Inflammatory macrophage treated with lipopolysaccharide for 1 hour (primary cell): Measurements from ENCODE around the gene GNG4.

Experiments used
- DNase-seq, 2 donors: peaks; one replicate each; pipeline ENCODE4 v3.0.0-alpha.2; 2020 to 2022

The GNG4 gene

GRCh38 chr1:235649368-235650163 lies at the start of gene GNG4:
TSS of gene GNG4 (minus strand) at chr1:235649784. CDS start at chr1:235583838, 65,946 bp downstream.
- DNase-seq, result no peak

GRCh38 chr1:235697508-235697907 lies 47.9 kb upstream of the GNG4 start:
- no peak for DNase-seq

DNA sequence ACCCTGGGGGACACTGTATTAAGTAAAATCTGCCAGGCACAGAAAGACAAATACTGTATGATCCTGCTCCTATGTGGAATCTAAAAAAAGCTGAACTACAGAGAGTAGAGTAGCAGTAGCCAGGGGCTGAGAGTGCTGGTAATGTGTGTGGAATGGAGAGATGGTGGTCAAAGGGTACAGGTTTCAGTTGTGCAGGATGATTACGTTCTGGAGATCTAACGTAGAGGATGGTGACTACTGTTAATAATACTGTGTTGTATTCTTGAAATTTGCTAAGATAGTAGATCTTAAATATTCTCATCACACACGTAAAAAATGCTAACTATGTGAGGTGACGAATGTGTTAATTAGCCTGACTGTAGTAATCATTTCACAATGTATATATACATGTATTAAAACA lies 39.8 kb upstream of the GNG4 start:
- DNase-seq, result no peak

GRCh38 chr1:235688096-235688495 lies 38.5 kb upstream of the GNG4 start:
- no peak for DNase-seq

- DNase-seq, result no peak
Measured at GRCh38 chr1:235683653-235684052, 34.1 kb upstream of the GNG4 start.

GRCh38 chr1:235682216-235682615 lies 32.6 kb upstream of the GNG4 start:
- DNase-seq, result no peak

GRCh38 chr1:235679644-235680043 lies 30.1 kb upstream of the GNG4 start:
- peak; percentile 3 to 38 for DNase-seq

GRCh38 chr1:235679005-235679404 lies 29.4 kb upstream of the GNG4 start:
- no peak for DNase-seq

DNA sequence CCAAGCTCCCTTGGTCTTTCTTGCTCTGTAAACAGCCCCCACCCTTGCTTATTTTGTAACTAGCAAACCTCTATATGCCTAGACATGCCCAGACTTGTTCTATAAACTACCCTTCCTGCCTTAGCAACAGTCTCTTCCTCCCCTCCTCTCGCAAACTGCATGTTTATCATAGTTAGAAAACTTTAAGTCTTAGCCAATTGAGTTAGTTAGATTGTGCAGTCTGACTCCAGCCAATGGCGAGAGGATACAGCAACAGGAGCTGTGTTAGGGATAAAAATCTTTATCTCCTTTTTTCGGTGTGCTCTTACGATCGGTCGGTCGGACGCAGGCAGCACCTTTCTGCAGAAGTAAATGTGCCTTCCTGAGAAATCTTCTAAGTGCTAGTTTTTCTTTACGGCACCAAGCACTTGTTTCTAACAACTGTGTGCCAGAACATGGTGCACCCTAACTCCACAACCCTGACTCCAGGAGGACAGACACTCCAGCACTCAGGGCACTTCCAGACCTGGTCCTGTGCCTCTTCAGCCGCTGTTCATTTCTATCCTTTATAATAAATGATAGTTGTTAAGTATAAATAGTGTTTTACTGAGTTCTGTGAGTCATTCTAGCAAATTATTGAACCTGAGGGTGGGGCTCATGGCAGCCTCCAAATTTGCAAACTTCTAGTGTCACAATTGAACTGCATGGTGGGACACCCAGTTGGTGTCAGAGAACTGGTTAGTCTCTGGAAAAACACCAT lies 25.7 kb upstream of the GNG4 start:
- no peak for DNase-seq

DNA sequence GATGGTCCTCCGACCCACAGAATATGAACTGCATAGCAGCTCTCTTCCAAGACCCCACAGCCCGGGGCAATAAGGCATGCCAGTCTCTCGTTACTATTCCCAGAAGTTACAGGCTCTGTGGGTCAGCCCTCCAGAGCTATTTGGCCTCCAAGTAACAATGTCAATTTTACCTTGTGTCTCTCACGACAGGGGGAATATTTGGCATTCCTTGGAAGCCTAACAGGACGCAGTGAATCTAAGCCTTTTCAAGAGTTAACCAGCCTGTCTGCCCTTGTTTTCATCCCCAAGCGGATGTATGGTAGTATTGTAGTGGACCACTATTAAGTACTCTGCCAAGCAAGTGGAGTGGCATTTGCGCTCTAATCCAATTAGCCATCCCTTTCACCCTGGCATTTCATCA lies 24.4 kb upstream of the GNG4 start:
- DNase-seq, result no peak

DNA sequence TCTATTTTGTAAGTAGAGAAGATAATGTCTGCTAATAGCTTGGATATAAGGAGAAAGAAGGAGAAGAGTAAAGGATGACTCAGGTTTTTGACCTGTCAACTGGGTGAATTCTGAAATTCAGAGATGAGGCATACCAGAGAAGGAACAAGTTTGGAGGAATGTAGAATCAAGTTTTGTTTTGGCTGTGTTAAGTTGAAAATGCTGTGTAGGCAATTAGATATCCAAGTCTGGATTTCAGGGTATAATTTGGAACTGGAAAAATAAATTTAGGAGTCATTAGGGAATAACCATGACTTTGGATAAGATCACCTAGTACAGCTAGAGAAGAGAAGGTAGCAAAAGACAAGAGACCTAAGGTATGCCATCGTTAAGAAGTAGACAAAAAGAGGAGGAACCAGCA lies 22.4 kb upstream of the GNG4 start:
- no peak for DNase-seq

DNA sequence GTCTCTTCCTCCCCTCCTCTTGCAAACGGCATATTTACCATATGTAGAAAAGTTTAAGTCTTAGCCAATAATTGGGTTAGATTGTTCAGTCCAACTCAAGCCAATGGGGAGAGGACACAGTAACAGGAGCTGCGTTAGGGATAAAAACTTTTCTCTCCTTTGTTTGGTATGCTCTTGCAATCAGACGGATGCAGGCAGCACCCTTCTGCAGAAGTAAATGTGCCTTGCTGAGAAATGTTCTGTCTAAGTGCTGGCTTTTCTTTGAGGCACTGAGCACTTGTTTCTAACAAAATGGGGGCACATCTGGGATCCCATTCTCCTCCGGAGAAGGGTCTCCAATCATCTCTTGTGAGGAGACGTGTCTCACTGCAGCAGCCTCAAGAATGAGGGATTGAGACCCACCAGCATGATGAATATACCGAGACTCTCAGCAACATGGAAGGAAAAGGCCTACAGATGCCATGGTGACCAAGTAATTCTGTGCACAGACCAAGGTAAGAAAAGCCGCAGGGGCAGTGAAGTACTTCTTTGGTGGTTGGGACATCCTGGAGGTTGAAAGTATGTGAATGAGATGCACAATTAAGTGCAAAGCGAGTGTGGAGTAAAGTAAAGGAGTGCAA lies 20.7 kb upstream of the GNG4 start:
- no peak for DNase-seq

DNA sequence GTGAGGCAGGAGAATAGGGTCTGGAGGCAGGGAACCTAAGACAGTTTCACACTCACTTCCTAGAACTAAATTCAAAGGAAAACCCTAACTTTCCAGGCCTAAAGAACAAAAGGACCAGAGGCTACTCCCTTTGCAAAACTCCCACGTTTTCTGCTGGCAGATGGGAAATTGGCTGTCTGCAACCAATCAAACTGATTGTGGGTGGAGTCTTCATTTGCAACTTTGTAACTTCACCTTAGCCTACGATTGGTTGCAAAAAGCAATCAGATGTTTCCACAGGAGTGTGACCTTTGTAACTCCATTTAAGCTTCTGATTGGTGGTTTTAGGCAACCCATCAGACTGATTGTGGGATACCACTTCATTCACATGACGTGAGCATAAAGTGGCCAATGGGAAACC lies 19.7 kb upstream of the GNG4 start:
- no peak for DNase-seq

DNA sequence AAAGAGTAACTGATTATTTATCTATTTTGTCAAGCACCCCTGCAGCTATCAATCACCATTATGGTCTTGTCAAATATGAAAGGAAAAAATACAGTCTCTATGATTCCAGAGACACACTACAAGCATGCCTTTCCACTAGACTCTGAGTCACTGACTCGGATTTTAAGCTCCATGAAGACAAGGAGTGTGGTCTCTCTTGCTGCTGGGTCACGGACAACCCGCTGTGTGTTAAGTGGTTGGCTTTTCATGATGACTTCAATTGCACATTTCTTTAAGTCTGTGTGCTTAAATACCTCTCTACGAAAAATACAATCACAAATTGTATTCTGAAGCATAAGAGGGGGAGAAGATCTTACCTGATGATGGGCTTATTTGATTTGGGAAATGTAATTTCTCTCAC lies 14.0 kb upstream of the GNG4 start:
- DNase-seq, result no peak

GRCh38 chr1:235661568-235661967 lies 12.0 kb upstream of the GNG4 start:
- no peak for DNase-seq

GRCh38 chr1:235659186-235659771 lies 9.7 kb upstream of the GNG4 start:
- no peak for DNase-seq

GRCh38 chr1:235657747-235658526 lies 8.4 kb upstream of the GNG4 start:
- no peak for DNase-seq

DNA sequence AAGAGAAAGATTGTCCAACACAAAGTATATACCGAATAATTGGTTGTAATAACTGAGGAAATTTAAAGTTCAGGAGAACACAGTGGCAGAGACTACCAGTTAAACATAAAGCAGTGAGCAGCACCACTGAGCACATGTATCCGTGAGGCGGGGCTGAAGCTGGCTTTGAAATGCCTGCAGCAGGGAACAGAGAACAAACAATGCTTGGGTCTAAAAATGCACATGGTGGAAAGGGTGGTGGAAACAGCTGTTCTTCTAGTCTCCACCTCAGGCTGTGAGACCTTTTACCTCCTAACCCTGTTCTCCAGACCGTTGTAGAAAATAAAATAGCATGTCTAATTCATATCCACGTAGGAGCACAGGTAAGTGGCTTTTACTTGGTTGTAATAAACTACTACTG lies 7.7 kb upstream of the GNG4 start:
- no peak for DNase-seq

- DNase-seq, result no peak
Measured at GRCh38 chr1:235652364-235652763, 2.8 kb upstream of the GNG4 start.

GRCh38 chr1:235651170-235651806 lies 1.7 kb upstream of the GNG4 start:
- no peak for DNase-seq

- DNase-seq, result peak in 1 of 2 donors; percentile 4
Measured at GRCh38 chr1:235650341-235651169, 971 bp upstream of the GNG4 start.
